Measurements from ENCODE around the gene ENTPD8. TPM values are rescaled to one million over a fixed set of nuclear protein-coding genes. Genes with fewer than 3 reads are reported as not detected.
A peak's percentile ranks its signal among the peaks of the same experiment; 100 is the strongest.

Gene ENTPD8
- total RNA-seq, 2 experiments from 2014 or later: not detected

GRCh38 chr9:137460363-137461315 lies 19.5 kb upstream of the ENTPD8 start:
- no peak for ATAC-seq
- intact Hi-C loops (cut with micrococcal nuclease): no loop called here
- POLR2A ChIA-PET: interaction anchor here (0.6 kb wide), 1 partner anchor 17 kb away, joined by 3 read pairs; no protein-coding TSS in a partner anchor

DNA sequence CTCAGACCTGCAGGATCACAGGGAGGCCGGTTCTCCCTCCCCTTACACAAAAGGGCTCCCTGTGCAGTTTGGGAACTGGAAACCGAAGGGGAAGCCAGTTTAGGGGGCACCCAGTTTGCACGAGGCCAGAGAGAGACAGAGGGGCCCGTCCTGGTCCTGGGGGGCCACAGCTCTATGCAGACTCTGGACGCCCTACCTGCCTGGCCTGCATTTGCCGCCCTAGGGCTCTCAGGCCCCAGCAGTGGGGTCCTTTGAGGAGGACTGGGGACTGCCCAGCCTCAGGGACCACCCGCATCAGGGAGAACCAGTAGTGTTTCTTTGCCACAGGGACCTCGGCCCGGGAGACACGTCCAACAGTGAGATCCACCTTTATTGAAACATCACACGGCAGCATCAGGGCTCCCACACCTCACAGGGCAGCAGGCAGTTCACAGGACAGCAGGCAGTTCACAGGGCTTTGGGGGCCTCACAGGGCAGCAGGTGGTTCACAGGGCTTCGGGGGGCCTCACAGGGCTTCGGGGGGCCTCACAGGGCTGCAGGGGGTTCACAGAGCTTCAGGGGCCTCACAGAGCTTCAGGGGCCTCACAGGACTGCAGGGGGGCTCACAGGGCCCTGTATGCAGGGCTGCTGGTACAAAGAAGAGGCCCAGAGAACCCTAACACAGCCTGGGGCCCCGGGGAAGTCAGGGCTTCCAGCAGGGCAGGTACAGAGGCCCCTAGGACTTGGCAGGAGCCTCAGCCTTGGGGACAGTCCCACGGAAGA lies 18.6 kb upstream of the ENTPD8 start:
- CTCF ChIA-PET: interaction anchor here (1.0 to 1.5 kb wide), 3 partner anchors 14 to 158 kb away, joined by 3 to 4 read pairs (median 3); partner anchors contain the start of gene EXD3
- Mint-ChIP-seq H3K27me3 (no peaks in the 10 kb centered on the region), H3K9me3 (no peaks in the 10 kb centered on the region), H3K36me3 (ENCODE audit: low read depth) (peaks cover 18% of the 10 kb centered on the region), H3K4me3 (peak overlapping the region; percentile 57), H3K27ac (peak overlapping the region; percentile 91), H3K4me1 (ENCODE audit: low read depth) (peaks cover 37% of the 10 kb centered on the region)
- ATAC-seq: no peak
- no peak for DNase-seq
- TF ChIP-seq, protein P1, sequence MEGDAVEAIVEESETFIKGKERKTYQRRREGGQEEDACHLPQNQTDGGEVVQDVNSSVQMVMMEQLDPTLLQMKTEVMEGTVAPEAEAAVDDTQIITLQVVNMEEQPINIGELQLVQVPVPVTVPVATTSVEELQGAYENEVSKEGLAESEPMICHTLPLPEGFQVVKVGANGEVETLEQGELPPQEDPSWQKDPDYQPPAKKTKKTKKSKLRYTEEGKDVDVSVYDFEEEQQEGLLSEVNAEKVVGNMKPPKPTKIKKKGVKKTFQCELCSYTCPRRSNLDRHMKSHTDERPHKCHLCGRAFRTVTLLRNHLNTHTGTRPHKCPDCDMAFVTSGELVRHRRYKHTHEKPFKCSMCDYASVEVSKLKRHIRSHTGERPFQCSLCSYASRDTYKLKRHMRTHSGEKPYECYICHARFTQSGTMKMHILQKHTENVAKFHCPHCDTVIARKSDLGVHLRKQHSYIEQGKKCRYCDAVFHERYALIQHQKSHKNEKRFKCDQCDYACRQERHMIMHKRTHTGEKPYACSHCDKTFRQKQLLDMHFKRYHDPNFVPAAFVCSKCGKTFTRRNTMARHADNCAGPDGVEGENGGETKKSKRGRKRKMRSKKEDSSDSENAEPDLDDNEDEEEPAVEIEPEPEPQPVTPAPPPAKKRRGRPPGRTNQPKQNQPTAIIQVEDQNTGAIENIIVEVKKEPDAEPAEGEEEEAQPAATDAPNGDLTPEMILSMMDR (IDR thresholded peaks at IDR 0.05): no peak
- POLR2A ChIA-PET: no interaction called here
- intact Hi-C loops (cut with micrococcal nuclease): no loop called here

More at GRCh38 chr9:137460363-137461315, 19.5 kb upstream of the ENTPD8 start:
- Mint-ChIP-seq H3K27me3 (no peaks in the 10 kb centered on the region), H3K27ac (peak overlapping the region; percentile 91), H3K36me3 (ENCODE audit: low read depth) (peaks cover 11% of the 10 kb centered on the region), H3K4me1 (ENCODE audit: low read depth) (peaks cover 34% of the 10 kb centered on the region), H3K9me3 (no peaks in the 10 kb centered on the region), H3K4me3 (peak overlapping the region; percentile 83)
- TF ChIP-seq, protein P1 (IDR thresholded peaks at IDR 0.05): no peak
- CTCF ChIA-PET: interaction anchor here (1.4 to 1.5 kb wide), 2 partner anchors 15 to 38 kb away, joined by 3 read pairs; partner anchors contain the start of gene EXD3
- no peak for DNase-seq

GRCh38 chr9:137459152-137459600 lies 18.0 kb upstream of the ENTPD8 start, which contains the start of gene NSMF:
NSMF (minus strand) TSS chr9:137459334; CDS start chr9:137459102, 232 bp downstream.
- Mint-ChIP-seq H3K4me3 (peak within 1 kb of the TSS; percentile 57), H3K27ac (peak within 1 kb of the TSS; percentile 91), H3K27me3 (no peaks in the 10 kb centered on the region), H3K36me3 (ENCODE audit: low read depth) (peaks cover 24% of the 10 kb centered on the region), H3K4me1 (ENCODE audit: low read depth) (peaks cover 42% of the 10 kb centered on the region), H3K9me3 (no peaks in the 10 kb centered on the region)
- DNase-seq: peak; percentile 95
- peak; percentile 63 for ATAC-seq
- intact Hi-C loops (cut with micrococcal nuclease): no loop called here
- ChIA-PET CTCF (interaction anchor here (0.6 to 1.0 kb wide), 3 partner anchors 14 to 158 kb away, joined by 3 to 4 read pairs (median 3); partner anchors contain the start of genes EXD3 and NOXA1), POLR2A (no interaction called here)
- TF ChIP-seq, protein P1 (IDR thresholded peaks at IDR 0.05): no peak

DNA sequence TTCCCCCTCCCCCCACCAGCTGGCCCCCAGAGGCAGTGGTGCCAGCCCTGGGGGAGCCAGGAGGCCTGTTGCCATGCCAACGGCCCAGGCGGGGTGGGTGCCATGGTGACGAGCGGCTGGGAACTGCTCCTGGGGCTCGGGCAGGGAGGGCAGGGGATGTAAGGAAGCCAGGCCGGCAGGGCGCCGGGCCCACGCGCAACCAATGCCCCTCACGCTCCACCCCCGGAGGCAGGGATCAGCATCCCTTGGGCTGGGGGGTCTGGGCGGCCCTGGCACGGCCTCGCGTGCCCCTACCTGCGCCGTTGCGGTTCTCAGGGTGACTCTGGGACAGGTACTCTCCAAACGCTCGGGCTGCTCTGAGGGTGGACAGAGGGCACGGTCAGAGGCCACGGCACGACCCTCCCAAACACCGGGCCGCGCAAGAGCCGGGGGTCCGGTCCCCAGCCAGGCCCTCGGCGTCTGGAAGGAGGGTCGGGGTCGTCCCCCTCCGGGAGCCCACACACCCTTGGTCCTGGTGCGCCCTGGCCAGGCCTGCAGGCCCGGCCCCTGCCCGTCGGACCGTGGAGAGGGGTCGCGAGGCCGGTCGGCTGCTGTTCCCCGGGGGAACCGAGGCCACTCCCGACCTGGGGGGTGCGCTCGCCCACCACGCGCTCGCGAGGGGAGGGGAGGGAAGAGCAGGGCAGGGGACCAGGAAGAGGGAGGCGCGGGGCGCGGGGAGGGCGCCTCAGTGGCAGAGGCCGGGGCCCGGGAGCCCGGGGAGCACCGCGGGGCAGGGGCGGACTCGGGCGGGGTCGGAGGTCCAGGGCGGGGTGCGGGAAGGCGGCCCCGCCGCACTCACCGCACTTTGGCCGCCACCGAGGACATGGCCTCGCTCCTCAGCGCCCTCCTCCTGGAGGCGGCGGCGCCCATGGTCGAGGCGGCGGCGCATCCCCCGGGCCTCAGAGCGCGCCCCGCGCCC lies 17.3 kb upstream of the ENTPD8 start:
- peaks cover 46% of the 10 kb centered on the region for H3K4me1 Mint-ChIP-seq (ENCODE audit: low read depth)
- peaks cover 27% of the 10 kb centered on the region for H3K36me3 Mint-ChIP-seq (ENCODE audit: low read depth)
- POLR2A ChIA-PET: no interaction called here
- no peaks in the 10 kb centered on the region for H3K27me3 Mint-ChIP-seq
- TF ChIP-seq, protein P1 (IDR thresholded peaks at IDR 0.05): no peak
- no peak for DNase-seq
- CTCF ChIA-PET: interaction anchor here (0.6 to 1.0 kb wide), 2 partner anchors 13 to 35 kb away, joined by 3 to 4 read pairs; partner anchors contain the start of genes EXD3 and NOXA1
- H3K9me3 Mint-ChIP-seq: no peaks in the 10 kb centered on the region
- peak overlapping the region; percentile 57 for H3K4me3 Mint-ChIP-seq
- ATAC-seq: peak; percentile 1
- no peak overlapping the region for H3K27ac Mint-ChIP-seq
- intact Hi-C loops (cut with micrococcal nuclease): no loop called here
